ENCODE results near the gene DLG2.

DNA sequence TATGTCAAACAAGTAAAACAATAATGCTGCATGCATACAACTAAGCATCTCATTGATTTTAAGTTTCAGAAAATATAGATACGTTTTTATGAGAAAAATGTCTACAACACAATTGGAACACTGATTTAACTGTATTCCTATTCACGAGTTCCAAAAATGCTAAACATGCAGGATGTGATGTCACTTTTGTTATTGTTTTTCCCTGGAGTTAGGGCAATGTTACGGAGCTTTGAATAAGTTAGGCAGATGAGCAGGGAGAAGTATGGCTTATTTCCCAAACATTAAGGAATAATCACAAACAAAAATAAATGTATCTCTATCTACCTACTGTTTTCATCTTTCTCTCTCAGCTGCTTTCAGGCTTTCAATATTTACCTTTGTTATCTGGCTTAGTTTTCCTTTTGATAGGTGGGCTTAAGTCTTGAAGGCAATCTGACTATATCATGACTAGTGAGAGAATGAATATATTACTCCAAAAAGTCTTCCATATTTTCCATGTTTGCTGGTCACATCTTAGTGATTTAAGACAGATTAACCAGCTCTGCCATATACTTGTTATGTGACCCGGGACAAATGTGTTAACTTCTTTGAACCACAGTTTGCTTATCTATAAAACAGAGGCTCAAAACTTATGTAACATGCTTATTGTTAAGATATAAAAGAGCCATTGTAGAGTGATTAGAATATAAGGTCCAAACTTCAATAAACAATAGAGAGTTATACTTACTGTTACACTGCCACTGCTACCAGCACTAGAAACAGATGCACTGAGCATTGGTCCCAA lies 1486.6 kb downstream of the DLG2 start:
- TF ChIP-seq CTCF (IDR thresholded peaks at IDR 0.05), result no peak
- TF ChIP-seq SP1 (CRISPR knock-in tag; conservative IDR thresholded peaks at IDR 0.05), result no peak
- no peak for TF ChIP-seq ELF4 (CRISPR knock-in tag; IDR thresholded peaks at IDR 0.05; ENCODE audit: low read depth)

Measured in WTC11 (cell line).